ENCODE results near the gene C16orf87.

C16orf87 gene

DNA sequence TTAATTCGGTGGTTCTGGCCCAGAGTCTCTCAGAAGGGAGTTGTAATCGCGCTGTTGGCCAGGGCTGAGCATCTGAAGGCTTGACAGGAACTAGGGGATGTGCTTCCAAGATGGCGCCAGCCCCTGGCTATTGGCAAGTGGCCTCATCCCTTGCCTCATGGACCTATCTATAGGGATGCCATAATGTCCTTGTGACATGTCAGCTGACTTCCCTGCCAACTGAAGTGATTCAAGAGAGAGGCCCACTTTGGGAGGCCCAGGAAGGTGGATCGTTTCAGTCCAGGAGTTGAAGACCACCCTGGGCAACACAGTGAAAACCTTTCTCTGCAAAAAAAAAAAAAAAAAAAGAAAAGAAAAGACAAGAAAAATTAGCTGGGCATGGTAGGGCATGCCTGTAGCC, 15.0 kb upstream of the C16orf87 start:
- H3K4me3 ChIP-seq (ENCODE audit: low read length), result no peak overlapping the region

DNA sequence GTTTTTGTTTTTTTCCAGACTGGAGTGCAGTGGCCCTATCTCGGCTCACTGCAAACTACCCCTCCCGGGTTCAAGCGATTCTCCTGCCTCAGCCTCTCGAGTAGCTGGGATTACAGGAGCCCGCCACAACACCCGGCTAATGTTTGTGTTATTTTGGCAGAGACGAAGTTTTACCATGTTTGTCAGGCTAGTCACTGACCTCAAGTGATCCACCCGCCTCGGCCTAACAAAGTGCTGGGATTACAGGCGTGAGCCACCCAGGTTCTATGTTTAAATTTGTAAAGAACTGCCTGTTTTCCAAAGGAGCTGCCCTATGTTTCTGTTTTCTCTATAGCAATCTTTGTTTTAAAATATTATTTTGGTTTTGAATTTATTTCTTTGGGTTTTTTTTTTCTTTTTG, 13.8 kb upstream of the C16orf87 start:
- H3K4me3 ChIP-seq (ENCODE audit: low read length), result no peak overlapping the region
- no peak for DNase-seq (ENCODE audit: low read depth, low spot score)

More for the DNA sequence above, 15.0 kb upstream of the C16orf87 start:
- DNase-seq (ENCODE audit: low read depth, low spot score), result no peak

DNA sequence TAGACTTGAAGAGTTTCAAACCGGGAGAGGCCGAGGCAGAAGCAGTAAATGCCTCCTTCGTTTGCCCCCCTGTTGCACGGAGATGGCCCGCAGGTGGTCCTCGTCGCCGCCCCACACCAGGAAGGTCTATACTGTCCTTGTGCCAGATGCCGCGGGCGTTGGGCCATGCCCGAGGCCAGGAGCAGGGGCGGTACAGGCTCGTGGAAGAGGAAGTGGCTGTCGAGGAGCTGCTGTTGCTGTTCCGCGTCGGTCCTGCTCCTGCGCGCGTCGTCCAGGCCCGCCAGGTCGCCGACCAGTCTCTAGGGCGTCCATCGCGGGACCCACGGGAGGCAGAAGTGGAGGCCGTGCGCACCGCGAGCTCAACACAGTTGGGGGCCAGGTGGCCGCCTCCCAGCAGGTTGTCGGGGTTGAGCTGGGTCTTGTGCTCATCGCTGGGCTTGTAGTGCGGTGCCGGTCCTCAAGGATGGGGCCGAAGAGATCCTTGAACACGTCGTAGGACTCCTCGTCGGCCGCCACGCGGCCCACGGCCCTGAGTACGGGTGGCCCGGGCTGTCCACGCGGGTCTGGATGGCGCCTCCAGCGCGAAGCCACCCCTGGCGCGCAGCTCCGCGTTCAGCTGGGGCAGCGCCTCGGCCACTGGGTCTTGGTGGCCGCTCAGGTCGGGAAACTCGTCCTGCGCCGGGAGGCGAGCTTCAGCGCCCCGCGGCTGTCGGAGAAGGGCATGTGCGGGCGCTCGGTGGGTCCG, 13.1 kb upstream of the C16orf87 start:
- no peak overlapping the region for H3K4me3 ChIP-seq (ENCODE audit: low read length)
- no peak for DNase-seq (ENCODE audit: low read depth, low spot score)

GRCh38 chr16:46842192-46842895, 11.4 kb upstream of the C16orf87 start:
- DNase-seq (ENCODE audit: low read depth, low spot score), result no peak
- no peak overlapping the region for H3K4me3 ChIP-seq (ENCODE audit: low read length)

DNA sequence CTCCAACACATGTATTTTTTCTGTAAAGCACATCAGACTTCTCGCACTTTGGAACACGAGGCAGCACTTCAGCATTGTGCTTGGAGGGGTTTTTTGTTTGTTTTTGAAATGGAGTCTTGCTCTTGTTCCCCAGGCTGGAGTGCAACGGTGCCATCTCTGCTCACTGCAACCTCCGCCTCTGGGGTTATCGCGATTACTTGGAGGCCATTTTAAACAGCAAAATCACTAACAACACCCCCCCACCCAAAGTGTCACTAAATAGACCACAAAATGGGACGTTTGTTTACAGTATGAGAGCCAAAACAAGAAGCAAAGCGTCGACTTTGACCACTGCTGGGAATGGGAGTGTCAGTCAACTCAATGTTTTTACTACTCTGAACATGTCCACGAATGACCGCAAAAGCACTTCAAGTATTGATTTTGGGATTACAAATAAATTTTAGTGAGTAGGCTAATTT, 9.0 kb upstream of the C16orf87 start:
- no peak overlapping the region for H3K4me3 ChIP-seq (ENCODE audit: low read length)
- no peak for DNase-seq (ENCODE audit: low read depth, low spot score)

- no peak overlapping the region for H3K4me3 ChIP-seq (ENCODE audit: low read length)
- no peak for DNase-seq (ENCODE audit: low read depth, low spot score)
Observed at GRCh38 chr16:46836534-46837530, 5.9 kb upstream of the C16orf87 start.

- DNase-seq (ENCODE audit: low read depth, low spot score), result no peak
- no peak overlapping the region for H3K4me3 ChIP-seq (ENCODE audit: low read length)
Observed at GRCh38 chr16:46833460-46833800, 2.5 kb upstream of the C16orf87 start.

- no peak overlapping the region for H3K4me3 ChIP-seq (ENCODE audit: low read length)
- no peak for DNase-seq (ENCODE audit: low read depth, low spot score)
Observed at GRCh38 chr16:46832757-46833459, 1.9 kb upstream of the C16orf87 start.

GRCh38 chr16:46830417-46830901, 521 bp downstream of the C16orf87 start:
- peak overlapping the region; percentile 71 for H3K4me3 ChIP-seq (ENCODE audit: low read length)
- DNase-seq (ENCODE audit: low read depth, low spot score), result no peak

- no peak for DNase-seq (ENCODE audit: low read depth, low spot score)
Observed at GRCh38 chr16:46828943-46829342, 2.0 kb downstream of the C16orf87 start.

GRCh38 chr16:46828292-46828691, 2.7 kb downstream of the C16orf87 start:
- H3K4me3 ChIP-seq (ENCODE audit: low read length), result no peak overlapping the region
- DNase-seq (ENCODE audit: low read depth, low spot score), result peak; percentile 51

More at GRCh38 chr16:46828943-46829342, 2.0 kb downstream of the C16orf87 start:
- no peak overlapping the region for H3K4me3 ChIP-seq (ENCODE audit: low read length)

- no peak overlapping the region for H3K4me3 ChIP-seq (ENCODE audit: low read length)
- no peak for DNase-seq (ENCODE audit: low read depth, low spot score)
Observed at GRCh38 chr16:46826631-46827030, 4.3 kb downstream of the C16orf87 start.

GRCh38 chr16:46822270-46822669, 8.7 kb downstream of the C16orf87 start:
- DNase-seq (ENCODE audit: low read depth, low spot score), result no peak
- H3K4me3 ChIP-seq (ENCODE audit: low read length), result no peak overlapping the region

- DNase-seq (ENCODE audit: low read depth, low spot score), result no peak
- H3K4me3 ChIP-seq (ENCODE audit: low read length), result no peak overlapping the region
Observed at GRCh38 chr16:46817961-46818360, 13.0 kb downstream of the C16orf87 start.

DNA sequence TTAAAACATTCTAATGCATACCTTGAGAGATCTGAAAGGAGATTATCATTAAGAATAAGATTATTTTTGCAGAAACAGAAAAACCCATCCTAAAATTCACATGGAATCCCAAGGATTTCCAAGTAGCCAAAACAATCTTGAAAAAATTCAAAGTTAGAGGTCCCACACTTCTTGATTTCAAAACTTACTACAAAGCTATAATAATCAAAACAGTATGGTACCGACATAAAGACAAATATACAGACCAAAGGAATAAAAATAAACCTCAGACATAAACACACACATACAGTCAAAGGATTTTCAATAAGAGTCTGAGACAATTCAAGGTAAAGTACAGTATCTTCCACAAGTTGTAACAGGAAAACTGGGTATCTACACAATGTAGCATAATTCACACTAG, 16.2 kb downstream of the C16orf87 start:
- no peak overlapping the region for H3K4me3 ChIP-seq (ENCODE audit: low read length)

DNA sequence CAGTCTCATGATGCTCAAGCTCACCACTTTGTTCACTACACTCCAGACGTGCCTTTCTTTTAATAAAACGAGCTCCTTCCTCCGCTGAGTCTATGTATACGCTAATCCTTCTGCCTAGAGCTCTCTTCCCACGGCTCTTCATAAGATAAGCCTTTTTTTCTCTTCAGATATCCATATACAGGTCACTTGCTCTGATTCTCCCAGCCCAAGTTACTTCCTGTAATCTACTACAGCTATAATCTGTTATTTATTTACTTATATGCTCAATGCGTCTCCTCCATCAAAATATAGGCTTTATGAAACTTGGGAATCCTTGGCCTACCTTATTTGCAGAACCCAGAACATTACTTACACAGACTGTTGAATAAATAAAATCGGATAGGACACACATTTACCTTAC, 17.4 kb downstream of the C16orf87 start:
- H3K4me3 ChIP-seq (ENCODE audit: low read length), result no peak overlapping the region
- no peak for DNase-seq (ENCODE audit: low read depth, low spot score)

More for the DNA sequence above, 16.2 kb downstream of the C16orf87 start:
- DNase-seq (ENCODE audit: low read depth, low spot score), result no peak

- H3K4me3 ChIP-seq (ENCODE audit: low read length), result no peak overlapping the region
- DNase-seq (ENCODE audit: low read depth, low spot score), result no peak
Observed at GRCh38 chr16:46812781-46813540, 18.0 kb downstream of the C16orf87 start.

GRCh38 chr16:46811682-46812081, 19.3 kb downstream of the C16orf87 start:
- H3K4me3 ChIP-seq (ENCODE audit: low read length), result no peak overlapping the region
- DNase-seq (ENCODE audit: low read depth, low spot score), result no peak
